HPDE6-E6E7 (cell line): ENCODE results near the gene DHRS13.
"Not testable (repeated sequence)": the region's sequence is repeated elsewhere in the genome, so short reads cannot be mapped to it uniquely, and the experiment has no call there.

Experiments
- DNase-seq: peaks from one replicate; pipeline ENCODE4 v3.0.0; 2011; ENCODE audit warnings: missing footprints; ENCODE audit errors: extremely low spot score

DHRS13 gene

DNA sequence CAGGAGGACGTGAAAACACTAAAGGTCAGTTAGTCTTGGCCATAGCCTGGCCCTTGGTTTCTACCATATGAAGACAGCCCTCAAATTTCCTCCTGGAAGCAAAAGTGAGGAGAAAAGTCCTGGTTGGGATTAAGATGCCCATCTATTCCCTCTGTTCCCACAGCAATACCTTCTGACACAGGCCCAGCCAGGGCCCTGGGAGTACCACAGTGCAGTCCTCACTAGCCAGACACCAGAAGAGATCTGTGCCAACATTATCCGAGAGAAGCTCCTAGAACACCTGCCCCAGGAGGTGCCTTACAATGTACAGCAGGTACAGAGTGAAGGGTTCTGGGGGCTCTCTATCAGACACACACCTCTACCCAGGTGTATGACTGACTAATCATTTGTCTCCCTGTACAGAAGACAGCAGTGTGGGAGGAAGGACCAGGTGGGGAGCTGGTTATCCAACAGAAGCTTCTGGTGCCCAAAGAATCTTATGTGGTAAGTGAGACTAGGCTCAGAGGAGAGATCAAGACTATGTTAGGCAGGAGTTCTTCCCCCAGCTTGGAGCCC lies 44.0 kb downstream of the DHRS13 start:
- DNase-seq = no peak

GRCh38 chr17:28857905-28858800 lies 44.7 kb downstream of the DHRS13 start:
- DNase-seq = no peak

GRCh38 chr17:28856028-28856574 lies 46.8 kb downstream of the DHRS13 start:
- DNase-seq = no peak

GRCh38 chr17:28855336-28855679 lies 47.6 kb downstream of the DHRS13 start:
- no peak for DNase-seq

DNA sequence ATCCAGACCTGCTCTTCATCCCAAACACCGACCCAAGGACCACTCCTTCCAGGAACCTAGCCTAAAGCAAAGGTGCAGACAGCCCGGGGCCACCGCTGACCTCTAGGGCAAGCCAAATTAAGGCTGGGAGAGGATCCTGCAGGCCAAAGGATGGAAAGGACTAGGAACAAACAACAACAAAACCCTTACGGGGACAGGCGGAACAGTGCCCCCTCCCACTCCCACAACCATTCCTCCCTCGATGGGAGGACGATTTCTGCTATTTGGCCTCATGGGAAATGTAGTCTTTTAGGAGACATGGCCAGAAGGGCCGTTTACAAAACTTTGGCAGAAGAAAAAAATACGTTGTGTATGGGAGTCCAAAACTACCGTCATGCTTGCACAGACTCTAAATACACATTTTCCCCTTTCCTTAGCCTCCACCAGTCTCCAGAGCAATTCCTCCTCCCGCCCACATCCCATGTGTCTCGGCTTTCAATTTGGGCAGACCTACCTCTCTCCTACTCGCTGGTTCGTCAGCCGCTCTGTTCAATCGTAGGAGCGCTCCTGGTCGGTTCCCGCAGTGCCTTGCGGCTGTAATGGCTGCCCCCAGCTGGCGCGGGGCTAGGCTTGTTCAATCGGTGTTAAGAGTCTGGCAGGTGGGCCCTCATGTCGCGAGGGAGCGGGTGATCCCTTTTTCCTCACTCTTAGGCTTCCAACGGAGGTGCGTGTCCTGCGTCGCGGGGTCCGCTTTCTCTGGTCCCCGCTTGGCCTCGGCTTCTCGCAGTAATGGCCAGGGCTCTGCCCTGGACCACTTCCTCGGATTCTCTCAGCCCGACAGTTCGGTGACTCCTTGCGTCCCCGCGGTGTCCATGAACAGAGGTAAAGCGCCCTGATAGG lies 48.2 kb downstream of the DHRS13 start, which contains the start of gene ERAL1:
ERAL1 (plus strand) TSS at position 560 of the 879 bp plus-strand sequence; CDS start at position 579, 19 bp downstream.
- DNase-seq = peak; percentile 92

- no peak for DNase-seq
These were observed 49.6 kb downstream of the DHRS13 start for GRCh38 chr17:28853295-28853694.

GRCh38 chr17:28849281-28849680 lies 53.6 kb downstream of the DHRS13 start:
- DNase-seq = no peak

GRCh38 chr17:28848667-28849066 lies 54.2 kb downstream of the DHRS13 start:
- not testable (repeated sequence) for DNase-seq
